GM19043 (cell line): ENCODE results near the gene UBR1.
"Not testable (repeated sequence)": the region's sequence is repeated elsewhere in the genome, so short reads cannot be mapped to it uniquely, and the experiment has no call there.

Source experiments
- ATAC-seq: cut with Tn5 transposase; IDR thresholded peaks from one replicate; pipeline ENCODE4 v1.9.1; 2021; ENCODE audit warnings: low read depth; ENCODE audit not compliant: unreplicated experiment

Gene UBR1

GRCh38 chr15:43105778-43106485, at the start of gene UBR1:
TSS of gene UBR1 (minus strand) at chr15:43106038. CDS start at chr15:43106022, 16 bp downstream.
- peak; percentile 81 for ATAC-seq

- no peak for ATAC-seq
These were observed 47.4 kb upstream of the UBR1 start for GRCh38 chr15:43153269-43153668.

GRCh38 chr15:43151688-43152087, 45.9 kb upstream of the UBR1 start:
- ATAC-seq: no peak

GRCh38 chr15:43150191-43150929, 44.5 kb upstream of the UBR1 start:
- no peak for ATAC-seq

- ATAC-seq: no peak
These were observed 40.3 kb upstream of the UBR1 start for GRCh38 chr15:43146184-43146583.

GRCh38 chr15:43144512-43144911, 38.7 kb upstream of the UBR1 start:
- ATAC-seq: no peak

GRCh38 chr15:43143203-43143941, 37.5 kb upstream of the UBR1 start:
- no peak for ATAC-seq

GRCh38 chr15:43135351-43135750, 29.5 kb upstream of the UBR1 start:
- no peak for ATAC-seq

GRCh38 chr15:43134157-43134635, 28.4 kb upstream of the UBR1 start:
- no peak for ATAC-seq

GRCh38 chr15:43133430-43134156, 27.8 kb upstream of the UBR1 start, which contains the start of gene TMEM62:
TSS of gene TMEM62 (plus strand) at chr15:43133586. CDS start at chr15:43133803, 217 bp downstream.
- ATAC-seq: peak; percentile 84

GRCh38 chr15:43132830-43133429, 27.1 kb upstream of the UBR1 start:
- no peak for ATAC-seq

GRCh38 chr15:43128980-43129335, 23.1 kb upstream of the UBR1 start:
- no peak for ATAC-seq

GRCh38 chr15:43128174-43128979, 22.5 kb upstream of the UBR1 start:
- ATAC-seq: not testable (repeated sequence)

GRCh38 chr15:43127752-43128151, 21.9 kb upstream of the UBR1 start:
- no peak for ATAC-seq

GRCh38 chr15:43126356-43126755, 20.5 kb upstream of the UBR1 start:
- ATAC-seq: no peak

GRCh38 chr15:43125100-43125661, 19.3 kb upstream of the UBR1 start:
- ATAC-seq: no peak

GRCh38 chr15:43121863-43122262, 16.0 kb upstream of the UBR1 start:
- ATAC-seq: no peak

GRCh38 chr15:43118829-43119228, 13.0 kb upstream of the UBR1 start:
- ATAC-seq: peak; percentile 42

GRCh38 chr15:43118286-43118685, 12.4 kb upstream of the UBR1 start:
- peak; percentile 56 for ATAC-seq
